ENCODE data around the gene ZACN. TPM values are rescaled to one million over a fixed set of nuclear protein-coding genes. Genes with fewer than 3 reads are reported as not detected.

Gene ZACN
- total RNA-seq, 1 experiment from 2014 or later = 0.09 TPM

DNA sequence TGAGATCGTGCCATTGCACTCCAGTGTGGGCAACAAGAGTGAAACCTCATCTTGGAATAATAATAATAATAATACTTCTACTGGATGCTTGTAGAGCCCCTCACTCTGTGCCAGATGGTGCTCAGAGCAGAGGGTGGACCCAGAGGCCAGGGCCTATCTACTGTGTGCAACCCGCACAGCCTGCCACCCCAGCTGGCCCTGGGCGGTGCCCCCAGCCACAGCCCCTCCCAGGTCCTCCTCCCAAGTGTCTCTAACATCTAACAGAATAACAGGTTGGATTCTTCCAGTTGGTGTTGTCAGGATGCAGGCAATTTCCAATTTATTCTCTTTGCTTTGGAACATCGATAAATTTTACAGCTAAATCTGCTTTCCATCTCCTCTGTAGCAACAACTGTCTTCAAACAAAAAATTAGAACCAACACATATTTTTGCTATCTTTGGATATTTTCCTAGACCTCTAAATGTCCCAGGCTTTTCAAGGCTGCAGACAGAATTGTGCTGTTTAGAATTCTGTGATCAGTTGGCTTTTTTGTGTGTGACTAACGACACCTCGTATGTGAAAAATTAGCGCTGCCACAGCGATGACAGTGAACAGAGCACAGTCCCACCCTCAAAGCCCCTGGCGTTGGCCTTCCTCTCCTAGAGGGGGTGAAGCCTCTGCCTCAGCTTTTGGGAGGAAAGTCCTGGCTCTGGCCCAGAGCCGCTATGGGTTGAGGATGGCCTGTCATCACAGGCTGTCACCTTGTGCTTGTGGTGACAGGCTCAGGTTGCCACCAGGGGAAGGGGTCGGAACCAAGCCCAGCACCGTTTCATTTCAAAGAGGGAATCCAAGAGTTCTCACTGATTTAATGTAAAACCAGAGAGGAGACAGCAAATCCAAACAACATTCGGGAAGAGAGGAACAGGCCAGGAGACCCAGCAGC, 44.3 kb upstream of the ZACN start:
- H3K4me2 ChIP-seq (ENCODE audit: insufficient read depth, insufficient read length, low read length) = no peak overlapping the region
- DNase-seq = no peak
- H3K9ac ChIP-seq (ENCODE audit: extremely low read depth, insufficient read length, low read length) = no peak overlapping the region
- no peak overlapping the region for H2BK12ac ChIP-seq (ENCODE audit: insufficient read length, low read depth, low read length)
- H2BK120ac ChIP-seq (ENCODE audit: low read depth, low read length, poor library complexity, severe bottlenecking) = no peak overlapping the region
- no peak overlapping the region for H2BK20ac ChIP-seq (ENCODE audit: low read depth, low read length, poor library complexity, severe bottlenecking)
- H3K79me2 ChIP-seq (ENCODE audit: insufficient read depth, low read length) = no peaks in the 10 kb centered on the region
- no peaks in the 10 kb centered on the region for H3K27me3 ChIP-seq (ENCODE audit: insufficient read depth, low read length)
- H3K4me1 ChIP-seq (ENCODE audit: insufficient read depth, low read length) = peaks cover 1% of the 10 kb centered on the region; the same call in 1 of the 2 replicates
- no peak overlapping the region for H2BK15ac ChIP-seq (ENCODE audit: low read depth, low read length)
- H3K9me3 Mint-ChIP-seq = no peaks in the 10 kb centered on the region; a peak in 1 of 5 replicates
- no peaks in the 10 kb centered on the region for H4K20me1 ChIP-seq (ENCODE audit: control insufficient read depth, insufficient read depth, insufficient read length)
- H4K5ac ChIP-seq (ENCODE audit: insufficient read length, low read depth, low read length) = no peak overlapping the region
- H3K23ac ChIP-seq (ENCODE audit: insufficient read length, low read depth, low read length) = no peak overlapping the region
- no peak overlapping the region for H2AFZ ChIP-seq (ENCODE audit: low read length)
- no peaks in the 10 kb centered on the region for H3K79me1 ChIP-seq (ENCODE audit: insufficient read depth, low read depth, low read length, poor library complexity, severe bottlenecking)
- H3K23me2 ChIP-seq (ENCODE audit: insufficient read length, low read depth, low read length, poor library complexity, severe bottlenecking) = no peaks in the 10 kb centered on the region
- H3K4ac ChIP-seq (ENCODE audit: low read depth, low read length) = no peak overlapping the region
- H3K27me3 Mint-ChIP-seq (ENCODE audit: low read depth) = no peaks in the 10 kb centered on the region
- H3K27ac ChIP-seq (ENCODE audit: insufficient read length, low read depth, low read length) = no peak overlapping the region
- H3K27ac Mint-ChIP-seq = peak overlapping the region in 2 of 3 experiments; percentile 49 to 85; a peak in 5 of 7 replicates
- no peak overlapping the region for H2AK5ac ChIP-seq (ENCODE audit: insufficient read length, low read length)
- peaks cover 11 to 20% (median 17%) of the 10 kb centered on the region in 3 experiments; a peak in 6 of 7 replicates for H3K36me3 Mint-ChIP-seq (ENCODE audit: insufficient read depth in 1 of 3, low read depth in 3 of 3)
- H3K9me3 ChIP-seq (ENCODE audit: control insufficient read depth, low read depth, low read length) = no peaks in the 10 kb centered on the region
- no peak overlapping the region for H4K8ac ChIP-seq (replicated peaks; ENCODE audit: insufficient read length, low read depth, low read length)
- H3K56ac ChIP-seq (ENCODE audit: insufficient read length, low read depth, low read length) = no peak overlapping the region
- H3T11ph ChIP-seq (ENCODE audit: low read length) = no peak overlapping the region
- no CpG with 5 or more reads among the region's 13 CpGs for WGBS (ENCODE audit: extremely low coverage, insufficient read length, low lambda C conversion rate)
- no peak overlapping the region for H3K14ac ChIP-seq (ENCODE audit: insufficient read depth, low read length)
- peaks cover 25 to 39% of the 10 kb centered on the region in 2 experiments for H3K4me1 Mint-ChIP-seq
- no peak overlapping the region for H4K91ac ChIP-seq (ENCODE audit: insufficient read length, low read depth, low read length)
- TF ChIP-seq CTCF (conservative IDR thresholded peaks at IDR 0.05) = no peak
- H2BK5ac ChIP-seq (ENCODE audit: insufficient read length, low read length) = no peak overlapping the region
- H3K18ac ChIP-seq (ENCODE audit: insufficient read length, low read depth, low read length) = no peak overlapping the region
- H3K4me3 Mint-ChIP-seq = no peak overlapping the region
